ENCODE results near the gene YJEFN3.

GRCh38 chr19:19507354-19507753, 21.4 kb upstream of the YJEFN3 start:
- TF ChIP-seq, protein P1, sequence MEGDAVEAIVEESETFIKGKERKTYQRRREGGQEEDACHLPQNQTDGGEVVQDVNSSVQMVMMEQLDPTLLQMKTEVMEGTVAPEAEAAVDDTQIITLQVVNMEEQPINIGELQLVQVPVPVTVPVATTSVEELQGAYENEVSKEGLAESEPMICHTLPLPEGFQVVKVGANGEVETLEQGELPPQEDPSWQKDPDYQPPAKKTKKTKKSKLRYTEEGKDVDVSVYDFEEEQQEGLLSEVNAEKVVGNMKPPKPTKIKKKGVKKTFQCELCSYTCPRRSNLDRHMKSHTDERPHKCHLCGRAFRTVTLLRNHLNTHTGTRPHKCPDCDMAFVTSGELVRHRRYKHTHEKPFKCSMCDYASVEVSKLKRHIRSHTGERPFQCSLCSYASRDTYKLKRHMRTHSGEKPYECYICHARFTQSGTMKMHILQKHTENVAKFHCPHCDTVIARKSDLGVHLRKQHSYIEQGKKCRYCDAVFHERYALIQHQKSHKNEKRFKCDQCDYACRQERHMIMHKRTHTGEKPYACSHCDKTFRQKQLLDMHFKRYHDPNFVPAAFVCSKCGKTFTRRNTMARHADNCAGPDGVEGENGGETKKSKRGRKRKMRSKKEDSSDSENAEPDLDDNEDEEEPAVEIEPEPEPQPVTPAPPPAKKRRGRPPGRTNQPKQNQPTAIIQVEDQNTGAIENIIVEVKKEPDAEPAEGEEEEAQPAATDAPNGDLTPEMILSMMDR (IDR thresholded peaks at IDR 0.05), result no peak
- TF ChIP-seq EZH2phosphoT487 (IDR thresholded peaks at IDR 0.05), result no peak
- no peak for TF ChIP-seq EZH2 (IDR thresholded peaks at IDR 0.05)
